Prostate gland (tissue), 2 donors: Measurements from ENCODE around the gene OR2T2. TPM values are rescaled to one million over a fixed set of nuclear protein-coding genes. Genes with fewer than 3 reads are reported as not detected.
"Not testable (repeated sequence)": the region's sequence is repeated elsewhere in the genome, so short reads cannot be mapped to it uniquely, and the experiment has no call there.

Experiments
- DNase-seq: peaks from one replicate; pipeline ENCODE4 v3.0.0-alpha.2; 2019; ENCODE audit warnings: low spot score
- H3K27ac ChIP-seq, 2 donors: fragments of 200-600 bp; sonication (generic); 2 replicates each; pipeline ENCODE4 v1.5.1; 2017 to 2019
- H3K27me3 ChIP-seq: fragments of 200-600 bp; sonication (generic); replicated peaks from 2 replicates; pipeline ENCODE4 v1.5.1; 2019; ENCODE audit not compliant: insufficient read depth
- H3K36me3 ChIP-seq, 2 donors: fragments of 200-600 bp; sonication (generic); 1 replicate in 1 of 2; 2 replicates in 1 of 2; pipeline versions ENCODE4 v1.5.1 to v1.8.1; 2017 to 2019
- H3K4me1 ChIP-seq: fragments of 200-600 bp; sonication (generic); replicated peaks from 2 replicates; pipeline ENCODE4 v1.5.1; 2019
- H3K4me3 ChIP-seq, 2 donors: fragments of 200-600 bp; sonication (generic); 2 replicates each; pipeline ENCODE4 v1.5.1; 2017 to 2019
- H3K9me3 ChIP-seq: fragments of 200-600 bp; sonication (generic); 2 replicates; pipeline ENCODE4 v1.5.1; 2017
- CTCF ChIP-seq, 4 experiments: fragments of 200-600 bp in 2 of 4; fragments of 450-650 bp in 2 of 4; sonication (generic) in 2 of 4; IDR thresholded peaks; 1 replicate in 3 of 4; 2 replicates in 1 of 4; pipeline ENCODE4 v1.5.1; 2016 to 2019; ENCODE audit warnings: antibody characterized with exemption in 4 of 4, mild to moderate bottlenecking in 2 of 4, moderate library complexity in 2 of 4
- POLR2A ChIP-seq: fragments of 450-650 bp; IDR thresholded peaks from one replicate; pipeline ENCODE4 v1.6.1; 2016; ENCODE audit warnings: antibody characterized with exemption, mild to moderate bottlenecking
- POLR2AphosphoS5 ChIP-seq: sonication (generic); formaldehyde crosslinking; IDR thresholded peaks from one replicate; pipeline ENCODE4 v1.6.1; 2017; ENCODE audit warnings: antibody characterized with exemption
- WGBS: methylation state at CpG from one replicate; pipeline ENCODE4 v1.1.5; 2018; 5-methylcytosine and 5-hydroxymethylcytosine counted together
- intact Hi-C: fragments of 100-400 bp; cut with DNase I; formaldehyde crosslinking; loops from one replicate; pipeline ENCODE4 v1.14.2; 2022
- total RNA-seq, 2 donors: library from RNA; depleted of rRNA; stranded (reverse); fragments of >200 nt; gene quantifications; one replicate each; pipeline ENCODE4 v1.1.0, GENCODE V29; 2016

Gene OR2T2
- total RNA-seq, 2 donors from 2014 or later: not detected

- no peaks in the 10 kb centered on the region for H3K9me3 ChIP-seq
- H3K27ac ChIP-seq: no peak overlapping the region
- no peaks in the 10 kb centered on the region for H3K4me1 ChIP-seq
- DNase-seq: no peak
- no peak overlapping the region for H3K4me3 ChIP-seq
- no peak for TF ChIP-seq CTCF (IDR thresholded peaks at IDR 0.05)
- no peak for TF ChIP-seq POLR2A
- TF ChIP-seq POLR2AphosphoS5: no peak
- 85% methylated on average over 4 of the region's 4 CpGs for WGBS
- no peaks in the 10 kb centered on the region for H3K27me3 ChIP-seq
- H3K36me3 ChIP-seq: no peaks in the 10 kb centered on the region
- intact Hi-C loops: no loop called here
Observed at GRCh38 chr1:248471154-248471553, 25.7 kb downstream of the OR2T2 start.

DNA sequence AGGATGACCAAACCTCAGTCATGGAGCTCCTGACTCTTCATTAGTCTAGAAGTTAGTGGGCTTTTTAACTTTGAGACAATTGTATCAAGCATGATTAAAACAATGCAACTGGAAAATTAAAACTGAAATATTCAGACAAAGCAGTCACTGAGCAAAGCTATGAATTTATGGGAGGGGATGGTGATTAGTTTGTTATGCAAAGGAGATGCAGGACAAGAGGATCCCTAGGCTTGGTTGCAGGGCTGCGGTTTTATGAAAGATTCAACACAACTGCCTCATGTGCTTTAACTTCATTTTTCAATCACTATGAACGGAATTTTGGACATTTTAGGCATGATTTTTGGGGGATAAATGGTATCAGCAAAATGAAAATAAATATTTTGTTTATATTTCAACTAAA is 26.7 kb downstream of the OR2T2 start:
- H3K36me3 ChIP-seq, H3K27me3 ChIP-seq, H3K4me1 ChIP-seq, DNase-seq, H3K9me3 ChIP-seq, intact Hi-C loops, H3K4me3 ChIP-seq, H3K27ac ChIP-seq: not testable (repeated sequence)
- WGBS: 60% methylated on average over 2 of the region's 2 CpGs

GRCh38 chr1:248473051-248473450 is 27.6 kb downstream of the OR2T2 start, which contains the start of gene OR2T3:
OR2T3 (plus strand) TSS chr1:248473351; CDS start chr1:248473351, 0 bp downstream.
- 92% methylated on average over 2 of the region's 2 CpGs for WGBS
- H3K4me3 ChIP-seq, H3K4me1 ChIP-seq, H3K27me3 ChIP-seq, H3K36me3 ChIP-seq, intact Hi-C loops, H3K27ac ChIP-seq, H3K9me3 ChIP-seq, DNase-seq: not testable (repeated sequence)

- H3K4me3 ChIP-seq, H3K4me1 ChIP-seq, H3K27ac ChIP-seq, H3K9me3 ChIP-seq, H3K27me3 ChIP-seq, H3K36me3 ChIP-seq, intact Hi-C loops, DNase-seq: not testable (repeated sequence)
- no CpG with 5 or more reads among the region's 1 CpG for WGBS
Observed at GRCh38 chr1:248475660-248476059, 30.2 kb downstream of the OR2T2 start.

- H3K36me3 ChIP-seq, H3K9me3 ChIP-seq, H3K4me1 ChIP-seq, H3K27me3 ChIP-seq, H3K4me3 ChIP-seq, DNase-seq, intact Hi-C loops, H3K27ac ChIP-seq: not testable (repeated sequence)
- 70% methylated on average over 13 of the region's 13 CpGs for WGBS
Observed at GRCh38 chr1:248481686-248482579, 36.5 kb downstream of the OR2T2 start.

DNA sequence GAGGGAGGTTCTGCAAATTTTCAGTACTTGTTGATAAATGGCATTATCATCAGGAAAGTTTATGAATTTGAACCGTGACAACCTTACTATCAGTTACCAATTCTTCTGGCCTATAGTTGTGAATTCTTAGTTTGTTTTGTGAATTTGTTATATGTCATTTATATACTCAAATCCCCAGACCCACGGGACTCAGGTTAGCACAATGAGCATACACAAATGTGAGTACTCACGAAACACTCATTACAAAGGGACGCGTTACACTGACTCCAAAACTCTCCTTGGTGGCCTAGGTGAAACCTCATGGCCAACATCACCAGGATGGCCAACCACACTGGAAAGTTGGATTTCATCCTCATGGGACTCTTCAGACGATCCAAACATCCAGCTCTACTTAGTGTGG is 42.9 kb downstream of the OR2T2 start, which contains the start of gene OR2T5:
Gene OR2T5, plus strand, starts transcription at position 301 of the 400 bp plus-strand sequence. Its CDS starts 0 bp downstream, at position 301.
- intact Hi-C loops, H3K27ac ChIP-seq, DNase-seq, H3K36me3 ChIP-seq, H3K9me3 ChIP-seq, H3K4me1 ChIP-seq, H3K27me3 ChIP-seq, H3K4me3 ChIP-seq: not testable (repeated sequence)
- WGBS: 90% methylated on average over 4 of the region's 6 CpGs

- H3K27ac ChIP-seq, H3K27me3 ChIP-seq, intact Hi-C loops, H3K36me3 ChIP-seq, H3K9me3 ChIP-seq, H3K4me1 ChIP-seq, DNase-seq, H3K4me3 ChIP-seq: not testable (repeated sequence)
- WGBS: no CpG with 5 or more reads among the region's 5 CpGs
Observed at GRCh38 chr1:248496661-248497060, 51.2 kb downstream of the OR2T2 start.

DNA sequence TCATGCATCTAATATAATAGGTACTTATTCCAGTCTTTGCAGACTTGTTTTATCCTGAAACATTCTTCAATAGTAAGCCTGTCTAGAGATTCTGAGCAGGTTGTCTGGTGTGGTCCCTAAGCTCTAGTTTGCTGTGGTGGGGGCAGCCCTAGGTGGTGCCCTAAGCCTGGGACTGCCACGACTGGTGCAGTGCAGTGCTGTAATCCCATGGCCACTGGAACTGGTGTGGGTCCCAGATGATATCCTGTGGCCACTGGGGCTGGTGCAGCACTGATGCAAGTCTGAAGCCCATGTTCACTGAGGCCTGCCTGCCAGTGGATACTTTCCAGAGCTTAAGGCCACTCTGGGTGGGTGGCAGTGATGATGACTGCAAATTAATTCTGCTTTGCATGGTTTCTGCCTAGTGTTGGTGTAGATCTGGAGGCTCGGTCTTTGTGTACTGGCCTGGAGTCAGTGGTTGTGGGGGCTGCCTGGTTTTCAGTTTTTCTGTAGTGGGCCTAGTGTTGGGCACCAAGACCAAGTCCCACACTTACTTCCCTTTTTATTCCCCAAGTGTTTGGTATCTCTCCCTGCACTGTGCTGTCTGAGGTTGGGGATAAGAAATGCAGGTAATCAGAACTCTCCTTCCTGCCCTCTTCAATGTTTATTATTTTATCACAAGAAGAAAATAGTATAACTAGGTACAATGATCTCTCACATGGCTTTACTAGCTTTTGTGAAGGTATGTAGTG is 55.0 kb downstream of the OR2T2 start:
- H3K4me1 ChIP-seq, intact Hi-C loops, H3K4me3 ChIP-seq, H3K27ac ChIP-seq, H3K27me3 ChIP-seq, H3K9me3 ChIP-seq, DNase-seq, H3K36me3 ChIP-seq: not testable (repeated sequence)
- 90% methylated on average over 1 of the region's 2 CpGs for WGBS

Other genes with a start within 250 kb of the OR2T2 start
- gene OR2M3, start 248.4 kb upstream of the OR2T2 start, total RNA-seq: under 1 TPM in 1 of 2 donors, not detected in 1; 0.06 TPM
- gene OR2M4, start 214.2 kb upstream of the OR2T2 start, total RNA-seq: under 1 TPM in 1 of 2 donors, not detected in 1; 0.11 TPM
- gene OR2T33, start 167.7 kb upstream of the OR2T2 start, total RNA-seq: not detected
- not detected for gene OR2T12, start 142.2 kb upstream of the OR2T2 start, total RNA-seq
- not detected for gene OR2M7, start 121.1 kb upstream of the OR2T2 start, total RNA-seq
- gene OR14C36, start 96.9 kb upstream of the OR2T2 start, total RNA-seq: under 1 TPM in 1 of 2 donors, not detected in 1; 0.68 TPM
- not detected for gene OR2T4, start 84.0 kb upstream of the OR2T2 start, total RNA-seq
- gene OR2T6, start 69.9 kb upstream of the OR2T2 start, total RNA-seq: under 1 TPM in 1 of 2 donors, not detected in 1; 0.11 TPM
- gene OR2T1, start 42.6 kb upstream of the OR2T2 start, total RNA-seq: not detected
- gene OR2T3, start 27.7 kb downstream of the OR2T2 start, total RNA-seq: 1 to 10 TPM in 1 of 2 donors, not detected in 1; 1.5 TPM
- not detected for gene OR2T5, start 43.0 kb downstream of the OR2T2 start, total RNA-seq
- under 1 TPM in 1 of 2 donors, not detected in 1; 0.34 TPM for gene OR2G6, start 62.4 kb downstream of the OR2T2 start, total RNA-seq
- not detected for gene OR2T29, start 117.1 kb downstream of the OR2T2 start, total RNA-seq
- not detected for gene OR2T34, start 129.1 kb downstream of the OR2T2 start, total RNA-seq
- gene OR2T10, start 152.1 kb downstream of the OR2T2 start, total RNA-seq: not detected
- not detected for gene OR2T11, start 189.5 kb downstream of the OR2T2 start, total RNA-seq
- not detected for gene OR2T35, start 199.6 kb downstream of the OR2T2 start, total RNA-seq
- not detected for gene OR2T27, start 209.9 kb downstream of the OR2T2 start, total RNA-seq